Neuronal stem cell (in vitro differentiated cells): Measurements from ENCODE around the gene SLCO3A1.

ENCODE experiments used
- DNase-seq: peaks from one replicate; pipeline ENCODE4 v3.0.0-alpha.2; 2013; ENCODE audit warnings: low spot score
- H2AFZ ChIP-seq: one replicate; pipeline ENCODE4 v1.6.1; 2013; ENCODE audit warnings: mild to moderate bottlenecking, low read length, inconsistent platforms
- H2AK5ac ChIP-seq: 2 replicates; pipeline ENCODE4 v1.6.1; 2013; ENCODE audit warnings: low read depth, mild to moderate bottlenecking, inconsistent platforms, low read length, moderate library complexity, mixed read lengths
- H2BK120ac ChIP-seq: 2 replicates; pipeline ENCODE4 v1.6.1; 2013; ENCODE audit warnings: low read depth, mild to moderate bottlenecking, inconsistent platforms, low read length, moderate library complexity, mixed read lengths
- H2BK12ac ChIP-seq: one replicate; pipeline ENCODE4 v1.6.1; 2013; ENCODE audit warnings: low read length, inconsistent platforms
- H2BK15ac ChIP-seq: 2 replicates; pipeline ENCODE4 v1.6.1; 2013; ENCODE audit warnings: mild to moderate bottlenecking, low read length, inconsistent platforms, mixed read lengths
- H2BK5ac ChIP-seq: one replicate; pipeline ENCODE4 v1.6.1; 2013; ENCODE audit warnings: inconsistent platforms, mild to moderate bottlenecking, low read length, moderate library complexity
- H3K14ac ChIP-seq: one replicate; pipeline ENCODE4 v1.6.1; 2013; ENCODE audit warnings: low read length, inconsistent platforms
- H3K18ac ChIP-seq: 2 replicates; pipeline ENCODE4 v1.6.1; 2013; ENCODE audit warnings: low read length, inconsistent platforms
- H3K23ac ChIP-seq: 2 replicates; pipeline ENCODE4 v1.6.1; 2013; ENCODE audit warnings: low read depth, mild to moderate bottlenecking, mixed read lengths, low read length, inconsistent platforms; ENCODE audit not compliant: poor library complexity
- H3K27ac ChIP-seq: replicated peaks from 3 replicates; pipeline ENCODE4 v1.5.1; 2013; ENCODE audit warnings: low read length, inconsistent platforms
- H3K27me3 ChIP-seq, 3 experiments: 2 replicates each; pipeline ENCODE4 v1.6.1; 2013; ENCODE audit warnings: low read length in 3 of 3, mild to moderate bottlenecking in 2 of 3, inconsistent platforms in 1 of 3, low read depth in 1 of 3, mixed read lengths in 1 of 3, moderate library complexity in 1 of 3; ENCODE audit not compliant: control insufficient read depth in 3 of 3, insufficient read depth in 3 of 3
- H3K36me3 ChIP-seq, 2 donors: replicated peaks in 1 of 2; 2 replicates each; pipeline ENCODE4 v1.6.1; 2013; ENCODE audit warnings: low read length in 2 of 2; ENCODE audit not compliant: control insufficient read depth in 2 of 2, insufficient read depth in 2 of 2
- H3K4ac ChIP-seq: 2 replicates; pipeline ENCODE4 v1.6.1; 2013; ENCODE audit warnings: inconsistent platforms, mild to moderate bottlenecking, low read length, moderate library complexity
- H3K4me1 ChIP-seq, 2 donors: 1 replicate in 1 of 2; 2 replicates in 1 of 2; pipeline ENCODE4 v1.6.1; 2013; ENCODE audit warnings: low read length in 2 of 2, low read depth in 1 of 2; ENCODE audit not compliant: control insufficient read depth in 2 of 2, insufficient read depth in 1 of 2
- H3K4me2 ChIP-seq: one replicate; pipeline ENCODE4 v1.6.1; 2013; ENCODE audit warnings: mild to moderate bottlenecking, low read length, inconsistent platforms; ENCODE audit not compliant: insufficient read depth, poor library complexity, severe bottlenecking
- H3K4me3 ChIP-seq, 2 donors: 2 replicates each; pipeline ENCODE4 v1.5.1; 2013; ENCODE audit warnings: low read length in 2 of 2, mild to moderate bottlenecking in 2 of 2, inconsistent platforms in 1 of 2, moderate library complexity in 1 of 2
- H3K79me1 ChIP-seq: one replicate; pipeline ENCODE4 v1.6.1; 2013; ENCODE audit warnings: low read depth, mild to moderate bottlenecking, inconsistent platforms, low read length, moderate library complexity
- H3K9ac ChIP-seq: one replicate; pipeline ENCODE4 v1.6.1; 2013; ENCODE audit warnings: mild to moderate bottlenecking, low read depth, low read length, inconsistent platforms; ENCODE audit not compliant: poor library complexity
- H3K9me3 ChIP-seq, 2 donors: replicated peaks in 1 of 2; 2 replicates each; pipeline versions ENCODE3 to v1.6.1; 2013; ENCODE audit warnings: low read length in 2 of 2, mild to moderate bottlenecking in 2 of 2, inconsistent platforms in 1 of 2, low read depth in 1 of 2, mixed read lengths in 1 of 2, moderate library complexity in 1 of 2; ENCODE audit not compliant: control insufficient read depth in 2 of 2, insufficient read depth in 1 of 2
- H4K8ac ChIP-seq: one replicate; pipeline ENCODE4 v1.6.1; 2013; ENCODE audit warnings: low read depth, mild to moderate bottlenecking, inconsistent platforms, low read length, moderate library complexity
- H4K91ac ChIP-seq: one replicate; pipeline ENCODE4 v1.6.1; 2013; ENCODE audit warnings: low read length, low read depth, mild to moderate bottlenecking, inconsistent platforms; ENCODE audit not compliant: poor library complexity
- WGBS, 2 donors: extraction: QIAGEN DNeasy Blood & Tissue Kit; methylation state at CpG; one replicate each; pipeline ENCODE4 v1.1.7; 2013; ENCODE audit warnings: missing lambda C conversion rate in 2 of 2, mixed read lengths in 1 of 2; ENCODE audit not compliant: insufficient read length in 2 of 2, insufficient replicate concordance in 1 of 2; ENCODE audit errors: extremely low coverage in 2 of 2; 5-methylcytosine and 5-hydroxymethylcytosine counted together

SLCO3A1 gene

DNA sequence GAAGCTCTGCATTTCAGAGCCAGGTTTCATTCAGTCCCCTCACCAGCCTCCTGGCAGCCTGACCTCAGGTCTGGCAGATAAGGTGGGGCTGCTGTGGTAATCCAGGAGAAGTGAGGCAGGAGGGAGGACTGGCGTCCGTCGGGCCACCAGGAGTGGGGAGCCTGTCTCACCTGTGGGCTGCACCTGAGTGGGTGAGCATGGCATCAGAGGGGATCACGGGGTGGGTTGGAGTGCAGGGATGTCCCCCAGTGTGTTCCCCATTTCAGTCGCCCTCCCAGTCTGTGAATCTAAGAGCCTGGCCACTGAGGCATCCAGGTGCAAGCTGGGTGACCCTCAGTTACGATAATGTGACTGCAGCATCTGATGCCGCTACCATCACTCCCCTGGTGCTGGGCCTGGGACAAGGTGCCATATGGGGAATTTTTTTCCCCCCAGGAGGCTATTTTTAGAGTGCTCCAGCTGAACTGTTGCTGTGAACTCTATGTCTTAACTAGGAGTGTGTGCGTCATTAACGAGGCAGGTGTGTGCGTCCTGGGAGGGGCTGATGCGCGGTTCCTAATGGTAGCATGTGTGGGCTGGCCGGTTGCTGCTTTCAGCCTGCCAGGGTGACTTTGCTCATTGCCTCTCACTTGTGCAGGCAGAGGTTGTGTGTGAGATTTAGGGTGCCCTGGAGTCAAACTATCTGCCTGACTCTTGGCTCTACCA, 165.2 kb downstream of the SLCO3A1 start:
- Histone ChIP-seq H3K4me2 (no peak overlapping the region), H3K4ac (no peak overlapping the region), H2AFZ (no peak overlapping the region), H3K27ac (no peak overlapping the region), H3K36me3 (no peaks in the 10 kb centered on the region), H3K4me3 (no peak overlapping the region), H2BK15ac (no peak overlapping the region), H3K4me1 (no peaks in the 10 kb centered on the region), H3K23ac (no peak overlapping the region), H3K27me3 (peaks cover 0 to 3% (median 0%) of the 10 kb centered on the region in 3 experiments), H2BK5ac (no peak overlapping the region), H2BK12ac (no peak overlapping the region), H3K14ac (no peak overlapping the region), H3K79me1 (no peaks in the 10 kb centered on the region), H2AK5ac (no peak overlapping the region), H4K91ac (no peak overlapping the region), H3K9ac (no peak overlapping the region), H3K9me3 (no peaks in the 10 kb centered on the region), H2BK120ac (no peak overlapping the region), H3K18ac (no peak overlapping the region), H4K8ac (no peak overlapping the region)
- no peak for DNase-seq
- WGBS, 2 donors: no CpG with 5 or more reads among the region's 13 CpGs

DNA sequence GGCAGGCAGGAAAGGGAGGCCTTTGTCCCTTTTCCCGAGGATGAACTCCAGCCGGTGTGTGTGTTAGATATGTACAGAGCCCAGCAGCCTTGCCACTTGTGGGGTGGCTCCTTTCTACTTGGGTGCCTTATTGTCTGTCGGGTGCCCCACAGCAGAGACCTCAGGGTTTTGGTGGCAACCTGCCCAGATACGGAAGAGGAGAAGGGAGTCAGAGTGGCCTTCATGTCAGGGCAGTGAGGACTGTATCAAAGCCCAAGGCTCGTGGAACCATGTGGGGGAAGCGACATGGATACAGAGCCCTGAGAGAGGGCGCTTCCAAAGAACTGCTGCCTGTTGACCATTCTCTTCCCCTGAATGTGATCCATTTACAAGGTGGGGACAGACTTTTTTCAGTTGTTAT, 166.2 kb downstream of the SLCO3A1 start:
- Histone ChIP-seq H3K4me1 (no peaks in the 10 kb centered on the region), H4K8ac (no peak overlapping the region), H4K91ac (no peak overlapping the region), H3K4me3 (no peak overlapping the region), H3K9me3 (no peaks in the 10 kb centered on the region), H3K79me1 (no peaks in the 10 kb centered on the region), H2AFZ (no peak overlapping the region), H3K9ac (no peak overlapping the region), H3K27ac (no peak overlapping the region), H2BK15ac (no peak overlapping the region), H3K27me3 (peaks cover 0 to 3% (median 0%) of the 10 kb centered on the region in 3 experiments), H2BK12ac (no peak overlapping the region), H2BK5ac (no peak overlapping the region), H3K23ac (no peak overlapping the region), H3K14ac (no peak overlapping the region), H2AK5ac (no peak overlapping the region), H3K36me3 (no peaks in the 10 kb centered on the region), H3K4me2 (no peak overlapping the region), H3K4ac (no peak overlapping the region), H2BK120ac (no peak overlapping the region), H3K18ac (no peak overlapping the region)
- DNase-seq: no peak
- no CpG with 5 or more reads among the region's 7 CpGs for WGBS, 2 donors

DNA sequence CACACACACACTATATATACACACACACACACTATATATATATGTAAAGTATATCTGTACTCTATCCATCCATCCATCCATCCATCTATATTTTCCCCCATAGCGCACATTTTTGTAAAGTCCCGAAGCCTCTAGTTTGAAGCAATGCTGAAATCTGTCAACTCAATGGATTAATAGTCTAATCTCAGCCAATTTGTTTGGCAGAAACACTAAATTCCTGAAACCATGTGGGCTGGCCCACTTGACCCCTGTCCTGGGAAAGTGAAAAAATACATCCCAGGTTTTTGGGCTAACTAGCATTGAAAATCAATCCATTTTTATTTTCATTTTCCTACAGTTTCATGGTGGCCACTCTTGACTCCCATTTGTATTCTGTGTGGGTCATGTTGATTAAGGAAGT, 166.7 kb downstream of the SLCO3A1 start:
- Histone ChIP-seq H3K4me3 (no peak overlapping the region), H4K8ac (no peak overlapping the region), H3K4me1 (no peaks in the 10 kb centered on the region), H3K36me3 (no peaks in the 10 kb centered on the region), H4K91ac (no peak overlapping the region), H3K4me2 (no peak overlapping the region), H3K23ac (no peak overlapping the region), H3K27ac (no peak overlapping the region), H2AK5ac (no peak overlapping the region), H2BK5ac (no peak overlapping the region), H3K27me3 (peaks cover 0 to 3% (median 0%) of the 10 kb centered on the region in 3 experiments), H3K14ac (no peak overlapping the region), H3K4ac (no peak overlapping the region), H3K9ac (no peak overlapping the region), H3K79me1 (no peaks in the 10 kb centered on the region), H2BK12ac (no peak overlapping the region), H3K9me3 (no peaks in the 10 kb centered on the region), H2BK120ac (no peak overlapping the region), H3K18ac (no peak overlapping the region), H2BK15ac (no peak overlapping the region), H2AFZ (no peak overlapping the region)
- no CpG with 5 or more reads among the region's 2 CpGs for WGBS, 2 donors
- no peak for DNase-seq

DNA sequence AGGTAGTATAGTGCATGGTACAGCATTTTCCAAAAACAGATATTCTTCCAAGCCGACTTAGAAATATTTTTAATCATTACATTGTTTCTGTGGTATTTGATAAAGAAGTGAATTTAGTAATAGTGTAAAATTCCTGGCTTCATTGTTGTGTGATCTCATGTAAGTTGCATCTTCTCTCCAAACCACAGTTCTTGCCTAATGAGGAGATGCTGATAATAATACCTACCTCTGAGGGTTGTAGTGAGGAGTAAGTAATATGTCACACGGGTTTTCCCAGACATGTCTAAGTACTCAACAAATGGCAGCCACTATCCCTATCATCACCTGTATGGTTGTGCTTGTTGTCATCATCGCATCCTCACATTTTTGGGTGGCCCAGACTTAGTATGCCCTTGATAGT, 167.3 kb downstream of the SLCO3A1 start:
- no peaks in the 10 kb centered on the region for H3K4me1 ChIP-seq

More for the DNA sequence above, 167.3 kb downstream of the SLCO3A1 start:
- no peak overlapping the region for H3K4ac ChIP-seq
- H3K14ac ChIP-seq: no peak overlapping the region
- H3K79me1 ChIP-seq: no peaks in the 10 kb centered on the region
- WGBS, 2 donors: no CpG with 5 or more reads among the region's 3 CpGs
- H3K9me3 ChIP-seq: no peaks in the 10 kb centered on the region
- no peak overlapping the region for H3K27ac ChIP-seq
- no peak overlapping the region for H4K8ac ChIP-seq
- H2BK120ac ChIP-seq: no peak overlapping the region
- no peak overlapping the region for H4K91ac ChIP-seq
- H3K9ac ChIP-seq: no peak overlapping the region
- H2BK12ac ChIP-seq: no peak overlapping the region
- no peak for DNase-seq
- H2BK5ac ChIP-seq: no peak overlapping the region
- H2AFZ ChIP-seq: no peak overlapping the region
- H3K4me3 ChIP-seq: no peak overlapping the region
- H3K27me3 ChIP-seq: peaks cover 0 to 3% (median 0%) of the 10 kb centered on the region in 3 experiments
- no peak overlapping the region for H2BK15ac ChIP-seq
- H3K18ac ChIP-seq: no peak overlapping the region
- no peak overlapping the region for H3K4me2 ChIP-seq
- no peak overlapping the region for H2AK5ac ChIP-seq
- H3K23ac ChIP-seq: no peak overlapping the region
- H3K36me3 ChIP-seq: no peaks in the 10 kb centered on the region
